ENCODE results near the gene CHRM2.
"Not testable (repeated sequence)": the region's sequence is repeated elsewhere in the genome, so short reads cannot be mapped to it uniquely, and the experiment has no call there.

CHRM2 gene

GRCh38 chr7:136868496-136869000 lies at the start of gene CHRM2:
Gene CHRM2 (plus strand): TSS chr7:136868652. CDS start chr7:137014866, 146,214 bp downstream.
- DNase-seq (ENCODE audit: low spot score) = peak; percentile 23

GRCh38 chr7:136831398-136831797 lies 37.1 kb upstream of the CHRM2 start:
- DNase-seq (ENCODE audit: low spot score) = not testable (repeated sequence)

DNA sequence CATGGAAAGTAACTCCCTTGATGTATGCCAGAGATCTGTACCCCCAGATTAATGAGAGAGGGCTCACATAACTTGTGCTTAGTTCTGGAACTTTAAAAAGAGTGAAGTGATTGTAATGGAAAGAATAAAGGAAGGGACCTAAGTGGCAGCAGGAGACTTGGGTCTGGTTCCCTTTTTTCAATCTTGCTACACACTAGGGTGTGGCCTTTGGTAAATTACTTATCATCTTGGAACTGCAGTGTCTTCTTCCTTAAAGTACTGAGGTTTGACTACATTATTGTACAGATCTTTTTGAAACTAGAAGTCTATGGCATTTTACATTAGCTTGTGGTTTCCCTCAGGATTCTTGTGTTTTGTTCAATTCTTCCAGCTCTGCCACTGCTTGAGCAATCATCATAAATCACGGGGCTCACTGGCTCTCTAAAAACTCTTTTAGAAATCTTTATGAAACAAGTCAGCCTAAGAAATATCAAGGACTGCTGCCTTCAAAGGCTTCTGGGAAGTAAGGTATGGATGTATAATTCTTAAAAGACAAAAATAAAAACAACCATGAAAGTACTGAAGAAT lies 22.5 kb upstream of the CHRM2 start:
- DNase-seq (ENCODE audit: low spot score) = peak; percentile 4

- DNase-seq (ENCODE audit: low spot score) = no peak
These were observed 20.6 kb upstream of the CHRM2 start for GRCh38 chr7:136847858-136848257.

DNA sequence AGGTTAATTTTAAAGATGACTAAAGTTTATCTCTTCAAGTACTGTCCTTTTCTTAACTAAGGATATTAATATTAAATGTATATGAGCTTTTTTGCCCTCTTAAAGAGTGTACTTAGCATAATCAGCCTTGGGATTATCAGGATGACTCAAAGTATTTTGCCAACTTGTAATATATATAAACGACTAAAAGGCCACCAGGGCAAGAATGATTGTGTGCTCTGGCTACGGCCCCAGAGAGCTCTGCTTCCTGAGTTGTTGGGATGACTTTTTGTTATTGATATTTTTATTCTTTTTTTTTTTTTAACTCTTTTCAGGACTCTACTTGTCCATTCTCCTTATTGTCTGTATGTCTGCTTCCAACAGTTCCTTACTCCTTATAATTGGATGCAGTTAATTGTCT lies 14.8 kb upstream of the CHRM2 start:
- DNase-seq (ENCODE audit: low spot score) = no peak

- DNase-seq (ENCODE audit: low spot score) = peak; percentile 29
These were observed 10.9 kb upstream of the CHRM2 start for GRCh38 chr7:136857573-136857972.

- DNase-seq (ENCODE audit: low spot score) = no peak
These were observed 8.6 kb upstream of the CHRM2 start for GRCh38 chr7:136859803-136860202.

DNA sequence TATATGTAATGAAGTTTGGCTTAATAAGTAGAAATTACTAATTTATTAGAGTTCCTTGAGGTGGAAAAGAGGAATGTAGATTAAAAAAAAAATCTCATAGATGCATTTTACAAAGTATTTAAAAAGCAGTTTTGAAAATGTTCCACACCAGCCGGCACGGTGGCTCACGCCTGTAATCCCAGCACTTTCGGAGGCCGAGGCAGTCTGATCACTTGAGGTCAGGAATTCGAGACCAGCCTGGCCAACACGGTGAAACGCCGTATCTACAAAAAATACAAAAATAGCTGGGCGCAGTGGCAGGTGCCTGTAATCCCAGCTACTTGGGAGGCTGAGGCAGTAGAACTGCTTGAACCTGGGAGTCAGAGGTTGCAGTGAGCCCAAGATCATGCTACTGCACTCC lies 3.2 kb upstream of the CHRM2 start:
- DNase-seq (ENCODE audit: low spot score) = no peak

DNA sequence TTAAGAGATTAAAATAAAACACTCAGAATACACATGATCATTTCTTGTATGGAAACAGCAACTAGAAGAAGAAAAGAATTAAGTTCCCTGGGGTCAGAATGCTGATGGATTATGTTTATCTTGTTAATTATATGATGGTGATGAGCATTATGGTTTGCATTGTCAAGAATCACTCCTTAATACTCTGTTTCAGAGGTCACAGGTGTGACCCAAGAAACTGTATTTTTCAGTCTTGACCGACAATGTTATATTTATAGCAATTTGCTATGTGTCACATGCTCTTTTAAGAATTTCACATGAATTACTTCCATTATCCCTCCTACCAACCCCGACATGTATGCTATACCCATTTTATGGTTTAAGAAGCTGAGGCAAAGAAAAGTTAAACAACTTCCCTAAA lies 2.7 kb upstream of the CHRM2 start:
- no peak for DNase-seq (ENCODE audit: low spot score)

GRCh38 chr7:136869001-136869961 lies 829 bp downstream of the CHRM2 start:
- peak; percentile 20 for DNase-seq (ENCODE audit: low spot score)

GRCh38 chr7:136869991-136870865 lies 1.8 kb downstream of the CHRM2 start:
- DNase-seq (ENCODE audit: low spot score) = peak; percentile 18

DNA sequence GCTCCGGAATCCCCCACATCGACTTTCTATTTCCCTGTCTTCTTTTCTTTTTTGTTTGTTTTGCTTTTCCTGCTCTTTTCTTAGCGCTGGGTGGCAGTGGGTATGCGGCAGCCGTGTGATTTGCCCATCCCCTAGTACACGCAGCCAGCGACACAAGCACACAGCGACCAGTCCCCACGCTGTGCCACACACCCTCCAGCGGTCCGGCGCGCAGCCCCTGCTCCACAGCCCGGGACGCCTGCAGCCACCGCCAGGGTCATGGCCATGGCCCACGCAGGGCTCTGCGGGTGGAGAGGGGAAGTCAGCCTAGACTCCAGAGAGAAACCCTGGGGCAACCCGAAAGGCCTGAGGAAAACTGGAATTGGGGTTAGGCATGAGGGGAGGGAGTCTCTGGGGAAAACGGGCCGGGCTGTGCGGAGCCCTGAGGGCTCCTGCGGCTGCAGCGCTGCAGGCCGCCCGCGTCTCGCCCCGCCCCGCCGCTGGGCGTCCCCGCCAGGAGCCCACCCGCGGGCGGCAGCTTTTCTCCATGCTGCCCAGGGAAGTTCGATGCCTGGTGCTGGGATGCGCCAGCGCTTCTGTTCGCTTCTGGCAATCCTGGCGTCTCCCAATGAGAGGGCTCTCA lies 2.5 kb downstream of the CHRM2 start:
- peak; percentile 30 for DNase-seq (ENCODE audit: low spot score)

DNA sequence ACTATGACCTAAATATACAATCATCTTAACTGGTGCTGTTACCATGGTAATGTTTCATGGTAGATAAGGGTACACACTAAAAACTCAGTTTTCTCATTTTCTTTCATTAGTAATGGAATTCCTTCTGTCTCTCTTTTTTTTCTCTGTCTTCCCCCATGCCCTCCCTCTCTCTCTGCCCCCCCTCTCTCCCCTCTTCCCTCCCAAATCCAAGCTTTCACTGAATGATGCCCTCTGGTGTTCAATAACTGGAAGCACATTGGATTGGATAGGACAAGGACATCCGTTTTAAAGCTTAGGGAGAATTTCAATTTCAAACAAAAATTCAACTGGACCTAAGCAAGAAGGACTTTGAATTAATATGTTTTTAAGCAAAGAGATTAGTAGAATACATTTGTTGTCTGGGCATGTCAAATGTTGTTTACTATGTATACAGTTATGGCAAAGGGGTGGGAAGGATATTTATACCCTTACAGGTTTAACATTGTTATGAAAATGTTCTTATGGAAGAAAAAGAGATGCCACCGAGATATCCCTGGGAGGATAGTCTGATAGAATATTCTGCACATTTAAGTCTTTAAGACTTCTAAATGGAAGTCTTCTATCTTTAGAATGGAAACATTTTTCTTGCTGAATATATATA lies 6.1 kb downstream of the CHRM2 start:
- DNase-seq (ENCODE audit: low spot score) = peak; percentile 5

DNA sequence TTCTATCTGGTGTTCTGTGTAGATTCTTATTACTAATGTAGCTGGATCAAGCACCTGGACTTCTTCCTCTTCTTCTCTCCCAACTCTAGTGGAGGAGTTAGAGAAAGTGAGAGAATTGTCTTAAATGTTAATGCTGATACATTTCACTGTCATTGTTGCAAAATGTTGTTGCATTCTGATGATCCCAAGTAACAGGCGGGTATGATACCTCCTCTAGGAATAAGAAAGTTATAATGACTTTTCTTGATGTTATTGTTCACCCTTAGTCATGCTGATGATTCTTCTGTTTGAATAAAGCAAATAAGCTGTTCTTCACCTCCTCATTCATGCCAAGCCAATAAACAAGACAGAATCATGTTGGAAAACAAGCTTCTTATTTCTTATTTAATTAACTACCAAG lies 9.1 kb downstream of the CHRM2 start:
- DNase-seq (ENCODE audit: low spot score) = no peak

GRCh38 chr7:136877990-136878389 lies 9.5 kb downstream of the CHRM2 start:
- DNase-seq (ENCODE audit: low spot score) = no peak

DNA sequence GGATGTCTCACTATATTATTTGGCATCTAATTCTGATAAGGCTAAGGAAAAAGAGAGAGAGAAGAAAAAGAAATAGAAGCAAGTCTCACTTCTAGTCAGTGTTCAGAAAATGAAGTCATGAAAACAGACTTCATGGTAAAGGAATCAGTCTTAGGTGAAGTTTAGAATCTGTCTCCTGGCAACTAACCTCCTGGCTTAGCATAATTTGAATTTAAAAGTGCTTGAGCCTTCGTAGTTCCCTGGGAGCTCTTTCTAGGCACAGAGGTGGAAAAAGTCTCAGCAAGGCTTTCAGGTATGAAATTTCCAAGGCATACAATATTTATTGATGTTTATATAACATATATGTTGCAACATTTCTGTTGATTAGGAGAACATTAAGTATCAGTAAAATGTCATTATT lies 10.4 kb downstream of the CHRM2 start:
- DNase-seq (ENCODE audit: low spot score) = no peak

DNA sequence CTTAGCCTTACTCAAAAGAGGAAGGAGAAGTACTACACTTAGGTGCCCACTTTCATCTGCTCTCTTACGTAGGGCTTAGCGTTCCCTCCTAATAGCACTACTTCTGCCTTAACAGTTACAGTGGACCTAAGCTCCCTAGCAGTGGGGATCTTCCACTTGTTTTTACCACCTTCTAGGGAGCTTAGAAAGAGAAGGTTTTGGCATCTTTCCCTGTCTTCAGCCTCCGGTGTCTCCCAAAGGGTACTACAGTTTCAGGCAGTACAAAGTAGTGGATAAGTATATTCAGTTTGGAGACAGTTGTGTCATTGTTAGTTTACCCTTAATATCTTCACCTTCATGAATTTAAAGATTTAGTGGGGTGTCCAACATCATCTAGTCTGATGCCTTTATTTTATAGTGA lies 14.6 kb downstream of the CHRM2 start:
- no peak for DNase-seq (ENCODE audit: low spot score)

- DNase-seq (ENCODE audit: low spot score) = no peak
These were observed 16.0 kb downstream of the CHRM2 start for GRCh38 chr7:136884492-136884891.

DNA sequence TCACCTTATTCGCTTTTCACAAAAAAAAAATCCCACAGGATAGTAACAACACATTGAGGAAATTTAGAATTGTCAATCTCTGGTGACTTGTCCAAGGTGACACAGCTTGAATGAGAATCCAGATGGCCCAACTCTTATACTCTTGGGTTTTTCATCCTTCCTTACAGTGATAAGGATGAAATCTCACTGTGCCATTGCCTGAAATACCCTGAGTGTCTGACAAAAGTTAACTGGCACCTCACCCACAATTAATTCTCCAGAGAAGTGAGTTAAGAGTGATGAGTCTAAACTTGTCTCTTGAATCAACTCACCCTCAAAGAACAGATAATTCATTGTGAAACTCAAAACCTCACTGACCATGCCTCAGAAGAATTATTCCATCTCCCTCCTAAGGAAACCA lies 18.9 kb downstream of the CHRM2 start:
- no peak for DNase-seq (ENCODE audit: low spot score)

- DNase-seq (ENCODE audit: low spot score) = peak; percentile 11
These were observed 21.9 kb downstream of the CHRM2 start for GRCh38 chr7:136890399-136890798.

- no peak for DNase-seq (ENCODE audit: low spot score)
These were observed 23.4 kb downstream of the CHRM2 start for GRCh38 chr7:136891850-136892249.
